SK-N-SH (cell line): ENCODE data around the gene UTP25. TPM values are rescaled to one million over a fixed set of nuclear protein-coding genes. Genes with fewer than 3 reads are reported as not detected.

Experiments used
- CTCF ChIA-PET: fragments of 300-600, 350-600 bp; formaldehyde crosslinking; extraction: SDS; loops from one replicate; lab custom pipeline; 2021; lab: Yijun Ruan, JAX
- POLR2A ChIA-PET: fragments of 350-600 bp; sonication (Branson Sonifier 250); formaldehyde crosslinking; extraction: SDS; loops from one replicate; lab custom pipeline; 2020; ENCODE audit warnings: antibody characterized with exemption, inconsistent platforms; lab: Yijun Ruan, JAX
- DNase-seq: peaks from one replicate; pipeline ENCODE4 v3.0.0; 2012
- H2AFZ ChIP-seq: fragments of 200-600 bp; sonication (generic); 2 replicates; pipeline ENCODE4 v1.8.1; 2016; ENCODE audit warnings: antibody characterized with exemption, mild to moderate bottlenecking, low read depth
- H3F3A ChIP-seq: fragments of 200-600 bp; sonication (generic); replicated peaks from 2 replicates; pipeline ENCODE3; 2016; ENCODE audit warnings: antibody characterized with exemption, mild to moderate bottlenecking; ENCODE audit not compliant: insufficient read depth
- H3K27ac ChIP-seq, 2 experiments: fragments of 200-500 bp in 1 of 2; fragments of 200-600 bp in 1 of 2; sonication (Bioruptor generic) in 1 of 2; sonication (generic), shearing (Covaris generic) in 1 of 2; 2 replicates each; pipeline versions ENCODE4 v1.5.1 to v1.6.1; 2014 to 2016; ENCODE audit warnings: low read depth in 2 of 2, inconsistent platforms in 1 of 2, low read length in 1 of 2, mild to moderate bottlenecking in 1 of 2, mixed read lengths in 1 of 2
- H3K27me3 ChIP-seq: fragments of 200-600 bp; sonication (generic), shearing (Covaris generic); 2 replicates; pipeline ENCODE4 v1.6.1; 2016; ENCODE audit warnings: mixed run types; ENCODE audit not compliant: insufficient read depth
- H3K36me3 ChIP-seq, 2 experiments: fragments of 200-500 bp in 1 of 2; fragments of 200-600 bp in 1 of 2; sonication (Bioruptor generic) in 1 of 2; sonication (generic) in 1 of 2; replicated peaks in 1 of 2; 2 replicates each; pipeline versions ENCODE3 to v1.5.1; 2014 to 2016; ENCODE audit warnings: low read length in 1 of 2, mild to moderate bottlenecking in 1 of 2; ENCODE audit not compliant: insufficient read depth in 2 of 2, control insufficient read depth in 1 of 2
- H3K4me1 ChIP-seq, 2 experiments: fragments of 200-500 bp in 1 of 2; fragments of 200-600 bp in 1 of 2; sonication (Bioruptor generic) in 1 of 2; sonication (generic), shearing (Covaris generic) in 1 of 2; 2 replicates each; pipeline versions ENCODE4 v1.5.1 to v1.6.1; 2014 to 2016; ENCODE audit warnings: low read depth in 1 of 2, low read length in 1 of 2, mixed run types in 1 of 2; ENCODE audit not compliant: insufficient read depth in 2 of 2, control insufficient read depth in 1 of 2
- H3K4me2 ChIP-seq: fragments of 200-600 bp; sonication (generic), shearing (Covaris generic); 2 replicates; pipeline ENCODE4 v1.6.1; 2017; ENCODE audit warnings: mixed run types
- H3K4me3 ChIP-seq, 2 experiments: fragments of 200-500 bp in 1 of 2; fragments of 200-600 bp in 1 of 2; sonication (Bioruptor generic) in 1 of 2; sonication (generic), shearing (Covaris generic) in 1 of 2; 2 replicates each; pipeline versions ENCODE4 v1.5.1 to v1.8.1; 2014 to 2016; ENCODE audit warnings: low read depth in 2 of 2, inconsistent platforms in 1 of 2, low read length in 1 of 2, mild to moderate bottlenecking in 1 of 2, mixed read lengths in 1 of 2, moderate library complexity in 1 of 2
- H3K79me2 ChIP-seq: fragments of 200-600 bp; sonication (generic); 2 replicates; pipeline ENCODE4 v1.8.1; 2017; ENCODE audit warnings: mild to moderate bottlenecking; ENCODE audit not compliant: insufficient read depth
- H3K9ac ChIP-seq: fragments of 200-600 bp; sonication (generic); 2 replicates; pipeline ENCODE4 v1.6.1; 2017; ENCODE audit warnings: mixed run types
- H3K9me2 ChIP-seq: fragments of 200-600 bp; sonication (generic); 2 replicates; pipeline ENCODE4 v1.6.1; 2017; ENCODE audit warnings: mixed run types
- H3K9me3 ChIP-seq: fragments of 200-600 bp; sonication (generic); 2 replicates; pipeline ENCODE4 v1.6.1; 2017; ENCODE audit warnings: mixed run types, mild to moderate bottlenecking, moderate library complexity
- H4K20me1 ChIP-seq: fragments of 200-600 bp; sonication (generic); 2 replicates; pipeline ENCODE4 v1.6.1; 2017; ENCODE audit warnings: mild to moderate bottlenecking, mixed run types; ENCODE audit not compliant: insufficient read depth
- CHD2 ChIP-seq: fragments of 150-350 bp; IDR thresholded peaks from 2 replicates; pipeline ENCODE4 v1.6.1; 2018; ENCODE audit warnings: low read length; ENCODE audit not compliant: partially characterized antibody
- CTCF ChIP-seq: fragments of 200-600 bp; sonication (generic); IDR thresholded peaks from 2 replicates; pipeline ENCODE4 v1.6.1; 2017; ENCODE audit warnings: antibody characterized with exemption, mild to moderate bottlenecking, moderate library complexity
- ELF1 ChIP-seq: IDR thresholded peaks from 2 replicates; pipeline ENCODE4 v1.4.0; 2012
- EZH2phosphoT487 ChIP-seq: fragments of 200-600 bp; sonication (generic); IDR thresholded peaks from 2 replicates; pipeline ENCODE4 v1.6.1; 2017; ENCODE audit warnings: low read depth, mixed run types, mild to moderate bottlenecking, antibody characterized with exemption, moderate library complexity, borderline replicate concordance
- FOXJ3 ChIP-seq: sonication (generic); formaldehyde crosslinking; IDR thresholded peaks from 2 replicates; pipeline ENCODE4 v1.5.1; 2020; ENCODE audit warnings: mild to moderate bottlenecking, missing genetic modification reagents
- GABPA ChIP-seq: IDR thresholded peaks from 2 replicates; pipeline ENCODE4 v1.4.0; 2012; ENCODE audit warnings: low read depth, mild to moderate bottlenecking
- GATA2 ChIP-seq: sonication (generic); formaldehyde crosslinking; IDR thresholded peaks from 2 replicates; pipeline ENCODE4 v1.5.0; 2020; ENCODE audit warnings: mild to moderate bottlenecking, missing genetic modification reagents
- JUND ChIP-seq: IDR thresholded peaks from 2 replicates; pipeline ENCODE4 v1.4.0; 2012
- MAX ChIP-seq: IDR thresholded peaks from 2 replicates; pipeline ENCODE4 v1.4.0; 2012; ENCODE audit warnings: low read depth
- MEF2A ChIP-seq: IDR thresholded peaks from 2 replicates; pipeline ENCODE4 v1.4.0; 2012; ENCODE audit warnings: low read depth, borderline replicate concordance
- MXI1 ChIP-seq: IDR thresholded peaks from 2 replicates; pipeline ENCODE4 v1.6.1; 2012; ENCODE audit warnings: mild to moderate bottlenecking, low read depth, low read length, improper control_type of control experiment
- NFIC ChIP-seq: IDR thresholded peaks from 2 replicates; pipeline ENCODE4 v1.4.0; 2012; ENCODE audit warnings: borderline replicate concordance
- RAD21 ChIP-seq: IDR thresholded peaks from 2 replicates; pipeline ENCODE4 v1.6.1; 2012; ENCODE audit warnings: mild to moderate bottlenecking, low read length
- SMC3 ChIP-seq: IDR thresholded peaks from 2 replicates; pipeline ENCODE4 v1.6.1; 2012; ENCODE audit warnings: low read depth, low read length, improper control_type of control experiment
- TAF1 ChIP-seq: IDR thresholded peaks from 2 replicates; pipeline ENCODE4 v1.6.1; 2012; ENCODE audit warnings: low read depth, mild to moderate bottlenecking, low read length, moderate library complexity, borderline replicate concordance
- TCF12 ChIP-seq: IDR thresholded peaks from 2 replicates; pipeline ENCODE4 v1.4.0; 2012
- USF2 ChIP-seq: fragments of 150-350 bp; IDR thresholded peaks from 2 replicates; pipeline ENCODE4 v1.6.1; 2017; ENCODE audit warnings: antibody characterized with exemption, low read length, low read depth, borderline replicate concordance
- YY1 ChIP-seq: IDR thresholded peaks from 2 replicates; pipeline ENCODE4 v1.4.0; 2012; ENCODE audit warnings: low read depth, mild to moderate bottlenecking
- WGBS: methylation state at CpG from one replicate; pipeline ENCODE4 v1.1.6; 2017; ENCODE audit warnings: low lambda C conversion rate; 5-methylcytosine and 5-hydroxymethylcytosine counted together
- polyA plus RNA-seq, 3 experiments: library from polyadenylated mRNA; depleted of rRNA; stranded (reverse); fragments of >200 nt; gene quantifications; 2 replicates each; pipeline ENCODE4 v1.2.3, GENCODE V29; 2012

Gene UTP25
- polyA plus RNA-seq, 1 of the 3 experiments (the other 2 are of a cell fraction), result 6.3 TPM

- no peak overlapping the region for H3K9ac ChIP-seq
- H3K4me3 ChIP-seq, result no peak overlapping the region
- H3K27ac ChIP-seq, result no peak overlapping the region
- POLR2A ChIA-PET, result no interaction called here
- TF ChIP-seq SMC3, result no peak
- TF ChIP-seq ELF1, result no peak
- no peak for TF ChIP-seq GATA2 (CRISPR knock-in tag)
- TF ChIP-seq TCF12, result no peak
- no peak for TF ChIP-seq RAD21
- TF ChIP-seq MAX, result no peak
- TF ChIP-seq CHD2, result no peak
- TF ChIP-seq MXI1, result no peak
- TF ChIP-seq GABPA, result no peak
- no peak for TF ChIP-seq CTCF
- TF ChIP-seq JUND, result no peak
- no peak for TF ChIP-seq TAF1
- no peak for TF ChIP-seq FOXJ3 (CRISPR knock-in tag)
- TF ChIP-seq MEF2A, result no peak
- no peak for TF ChIP-seq USF2
- no peak for TF ChIP-seq YY1
- TF ChIP-seq NFIC, result no peak
- H3K79me2 ChIP-seq, result no peaks in the 10 kb centered on the region
- CTCF ChIA-PET, result interaction anchor here (0.9 to 1.7 kb wide), 5 partner anchors 8 to 170 kb away, joined by 3 to 6 read pairs (median 3); partner anchors contain the start of gene UTP25
- H3K9me2 ChIP-seq, result no peaks in the 10 kb centered on the region
- H3K9me3 ChIP-seq, result no peaks in the 10 kb centered on the region
- H3K36me3 ChIP-seq, result no peaks in the 10 kb centered on the region
- no peak overlapping the region for H2AFZ ChIP-seq
- peaks cover 16% of the 10 kb centered on the region for H3F3A ChIP-seq
- no peak overlapping the region for H3K4me2 ChIP-seq
- no peaks in the 10 kb centered on the region for H4K20me1 ChIP-seq
- H3K27me3 ChIP-seq, result no peaks in the 10 kb centered on the region
- peaks cover 7 to 9% of the 10 kb centered on the region in 2 experiments; a peak in 2 of 4 replicates for H3K4me1 ChIP-seq
- DNase-seq, result no peak
- WGBS, result 7% methylated on average over 1 of the region's 1 CpG
These were observed 8.7 kb upstream of the UTP25 start for GRCh38 chr1:209819058-209819457.

- WGBS, result 68% methylated on average over 4 of the region's 4 CpGs
- Histone ChIP-seq H3K27me3 (no peaks in the 10 kb centered on the region), H2AFZ (no peak overlapping the region), H3F3A (peaks cover 33% of the 10 kb centered on the region), H4K20me1 (no peaks in the 10 kb centered on the region), H3K9me3 (no peaks in the 10 kb centered on the region), H3K9me2 (no peaks in the 10 kb centered on the region), H3K79me2 (no peaks in the 10 kb centered on the region), H3K4me1 (peaks cover 6 to 9% of the 10 kb centered on the region in 2 experiments; a peak in 2 of 4 replicates), H3K36me3 (no peaks in the 10 kb centered on the region), H3K4me2 (no peak overlapping the region), H3K27ac (no peak overlapping the region), H3K4me3 (no peak overlapping the region), H3K9ac (no peak overlapping the region)
- no peak for DNase-seq
- ChIA-PET CTCF (interaction anchor here (2.0 to 4.1 kb wide), 3 partner anchors 13 to 39 kb away, joined by 5 to 78 read pairs (median 33); partner anchors contain the start of gene IRF6), POLR2A (no interaction called here)
- TF ChIP-seq GATA2 (CRISPR knock-in tag), result no peak
- no peak for TF ChIP-seq FOXJ3 (CRISPR knock-in tag)
- no peak for TF ChIP-seq EZH2phosphoT487
These were observed 6.8 kb upstream of the UTP25 start for GRCh38 chr1:209820986-209821385.
